Astrocyte (in vitro differentiated cells and primary cell): ENCODE measurements around the gene GPR158. TPM values are rescaled to one million over a fixed set of nuclear protein-coding genes. Genes with fewer than 3 reads are reported as not detected.

Experiments
- DNase-seq: peaks from one replicate; pipeline ENCODE4 v3.0.0-alpha.2; 2010; ENCODE audit warnings: low read depth
- FAIRE-seq: peaks from 2 replicates; lab custom pipeline; 2011; peaks lifted over from hg19 to GRCh38; lab: Jason Lieb, UNC
- H2AFZ ChIP-seq: 2 replicates; pipeline ENCODE4 v1.6.0; 2012; ENCODE audit warnings: low read depth, low read length, inconsistent platforms
- H3K27ac ChIP-seq: 2 replicates; pipeline ENCODE4 v1.5.1; 2011; ENCODE audit warnings: low read depth, low read length, inconsistent platforms
- H3K27me3 ChIP-seq: 2 replicates; pipeline ENCODE4 v1.6.0; 2011; ENCODE audit warnings: low read length, inconsistent platforms; ENCODE audit not compliant: insufficient read depth
- H3K36me3 ChIP-seq: 2 replicates; pipeline ENCODE4 v1.5.1; 2011; ENCODE audit warnings: low read length, inconsistent platforms; ENCODE audit not compliant: insufficient read depth
- H3K4me1 ChIP-seq: 2 replicates; pipeline ENCODE4 v1.5.1; 2011; ENCODE audit warnings: low read length, inconsistent platforms; ENCODE audit not compliant: insufficient read depth
- H3K4me2 ChIP-seq: 2 replicates; pipeline ENCODE4 v1.6.0; 2012; ENCODE audit warnings: low read length, inconsistent platforms
- H3K4me3 ChIP-seq: 2 replicates; pipeline ENCODE4 v1.5.1; 2011; ENCODE audit warnings: low read depth, mild to moderate bottlenecking, low read length, inconsistent platforms; ENCODE audit not compliant: insufficient read depth
- H3K79me2 ChIP-seq: 2 replicates; pipeline ENCODE4 v1.6.0; 2012; ENCODE audit warnings: mild to moderate bottlenecking, low read length, inconsistent platforms; ENCODE audit not compliant: insufficient read depth
- H3K9ac ChIP-seq: 2 replicates; pipeline ENCODE4 v1.6.0; 2012; ENCODE audit warnings: mild to moderate bottlenecking, low read length, inconsistent platforms
- H3K9me3 ChIP-seq: 2 replicates; pipeline ENCODE4 v1.5.1; 2012; ENCODE audit warnings: low read depth, mild to moderate bottlenecking, low read length, inconsistent platforms; ENCODE audit not compliant: insufficient read depth
- H4K20me1 ChIP-seq: 2 replicates; pipeline ENCODE4 v1.6.0; 2012; ENCODE audit warnings: low read length, inconsistent platforms; ENCODE audit not compliant: insufficient read depth
- H3K27ac Mint-ChIP-seq: one replicate; pipeline ENCODE4 v1.8.0; 2021; ENCODE audit warnings: mild to moderate bottlenecking, mixed read lengths; ENCODE audit not compliant: unreplicated experiment
- H3K27me3 Mint-ChIP-seq: one replicate; pipeline ENCODE4 v1.8.0; 2021; ENCODE audit warnings: low read depth, mixed read lengths; ENCODE audit not compliant: unreplicated experiment
- H3K36me3 Mint-ChIP-seq: one replicate; pipeline ENCODE4 v1.8.0; 2021; ENCODE audit warnings: low read depth, mixed read lengths; ENCODE audit not compliant: unreplicated experiment
- H3K4me1 Mint-ChIP-seq: one replicate; pipeline ENCODE4 v1.8.0; 2021; ENCODE audit warnings: low read depth, mixed read lengths; ENCODE audit not compliant: unreplicated experiment
- H3K4me3 Mint-ChIP-seq: one replicate; pipeline ENCODE4 v1.8.0; 2021; ENCODE audit warnings: mild to moderate bottlenecking, moderate library complexity, mixed read lengths; ENCODE audit not compliant: unreplicated experiment
- H3K9me3 Mint-ChIP-seq: one replicate; pipeline ENCODE4 v1.8.0; 2021; ENCODE audit warnings: mild to moderate bottlenecking, mixed read lengths; ENCODE audit not compliant: unreplicated experiment
- EZH2 ChIP-seq: IDR thresholded peaks from 2 replicates; pipeline ENCODE4 v1.6.1; 2012; ENCODE audit warnings: mild to moderate bottlenecking, low read length, inconsistent platforms; ENCODE audit not compliant: insufficient read depth
- total RNA-seq: library from RNA; stranded (reverse); gene quantifications from 2 replicates; pipeline ENCODE4 v1.2.1, GENCODE V29; 2021
- TF ChIP-seq, protein P1 (sequence below): IDR thresholded peaks from 2 replicates; pipeline ENCODE4 v1.5.1; 2011; ENCODE audit warnings: low read depth, mild to moderate bottlenecking, inconsistent platforms, low read length, moderate library complexity; ENCODE audit not compliant: insufficient read depth

Gene GPR158
- total RNA-seq, 1 donor from 2014 or later: 0.27 TPM

DNA sequence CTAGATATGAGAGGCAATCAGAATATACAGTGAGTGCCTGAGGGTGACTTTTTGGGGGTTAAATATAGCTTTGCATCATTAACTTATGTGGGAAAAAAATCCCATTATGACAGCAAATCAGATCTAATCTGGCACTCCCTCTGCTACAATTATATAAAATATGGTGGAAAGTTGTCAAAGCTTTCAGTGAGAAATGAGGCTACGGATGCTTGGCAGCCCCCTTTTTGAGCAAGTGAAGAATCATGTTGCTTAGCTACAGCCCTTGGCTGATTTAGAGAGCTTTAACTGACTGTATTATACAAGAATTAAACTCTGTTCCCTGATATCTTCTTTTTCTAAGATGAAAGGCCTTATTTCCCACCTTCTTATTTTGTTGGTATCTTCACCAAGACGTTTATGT is 57.4 kb downstream of the GPR158 start:
- H3K36me3 ChIP-seq: no peaks in the 10 kb centered on the region
- H4K20me1 ChIP-seq: no peaks in the 10 kb centered on the region
- Mint-ChIP-seq H3K27ac (no peak overlapping the region), H3K27me3 (no peaks in the 10 kb centered on the region), H3K9me3 (no peaks in the 10 kb centered on the region), H3K4me3 (no peak overlapping the region), H3K4me1 (no peaks in the 10 kb centered on the region), H3K36me3 (no peaks in the 10 kb centered on the region)
- no peaks in the 10 kb centered on the region for H3K4me1 ChIP-seq
- no peak overlapping the region for H3K27ac ChIP-seq
- H3K9me3 ChIP-seq: no peaks in the 10 kb centered on the region
- H3K4me3 ChIP-seq: no peak overlapping the region
- no peak for FAIRE-seq
- TF ChIP-seq, protein P1, sequence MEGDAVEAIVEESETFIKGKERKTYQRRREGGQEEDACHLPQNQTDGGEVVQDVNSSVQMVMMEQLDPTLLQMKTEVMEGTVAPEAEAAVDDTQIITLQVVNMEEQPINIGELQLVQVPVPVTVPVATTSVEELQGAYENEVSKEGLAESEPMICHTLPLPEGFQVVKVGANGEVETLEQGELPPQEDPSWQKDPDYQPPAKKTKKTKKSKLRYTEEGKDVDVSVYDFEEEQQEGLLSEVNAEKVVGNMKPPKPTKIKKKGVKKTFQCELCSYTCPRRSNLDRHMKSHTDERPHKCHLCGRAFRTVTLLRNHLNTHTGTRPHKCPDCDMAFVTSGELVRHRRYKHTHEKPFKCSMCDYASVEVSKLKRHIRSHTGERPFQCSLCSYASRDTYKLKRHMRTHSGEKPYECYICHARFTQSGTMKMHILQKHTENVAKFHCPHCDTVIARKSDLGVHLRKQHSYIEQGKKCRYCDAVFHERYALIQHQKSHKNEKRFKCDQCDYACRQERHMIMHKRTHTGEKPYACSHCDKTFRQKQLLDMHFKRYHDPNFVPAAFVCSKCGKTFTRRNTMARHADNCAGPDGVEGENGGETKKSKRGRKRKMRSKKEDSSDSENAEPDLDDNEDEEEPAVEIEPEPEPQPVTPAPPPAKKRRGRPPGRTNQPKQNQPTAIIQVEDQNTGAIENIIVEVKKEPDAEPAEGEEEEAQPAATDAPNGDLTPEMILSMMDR: no peak
- no peak for TF ChIP-seq EZH2
- H3K79me2 ChIP-seq: no peaks in the 10 kb centered on the region
- DNase-seq: no peak
- no peak overlapping the region for H3K9ac ChIP-seq
- H3K27me3 ChIP-seq: no peaks in the 10 kb centered on the region
- no peak overlapping the region for H2AFZ ChIP-seq
- no peak overlapping the region for H3K4me2 ChIP-seq

DNA sequence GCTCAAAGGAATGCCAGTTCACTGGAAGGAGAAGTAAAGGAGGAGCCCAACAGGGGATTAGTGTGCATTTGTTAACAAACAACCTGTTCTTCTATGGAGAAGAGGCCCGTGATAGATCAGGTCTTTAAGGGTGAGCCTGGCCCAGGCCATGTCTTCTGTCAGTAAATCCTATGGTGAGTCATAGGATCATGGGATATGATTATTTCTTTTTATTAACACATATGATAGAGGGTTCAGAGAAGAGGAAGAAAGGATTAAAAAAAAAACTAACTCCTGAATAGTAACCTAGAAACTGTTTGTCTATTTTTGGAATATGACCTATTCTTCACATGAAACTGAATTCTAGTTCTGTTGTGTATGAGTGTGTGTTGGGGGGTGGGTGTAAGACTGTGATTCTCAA is 70.4 kb downstream of the GPR158 start:
- H3K4me3 ChIP-seq: no peak overlapping the region
- no peak overlapping the region for H3K9ac ChIP-seq
- H3K4me1 Mint-ChIP-seq: no peaks in the 10 kb centered on the region
- no peak overlapping the region for H2AFZ ChIP-seq
- no peaks in the 10 kb centered on the region for H3K36me3 ChIP-seq
- H3K4me2 ChIP-seq: no peak overlapping the region
- DNase-seq (no peak), FAIRE-seq (no peak)
- no peaks in the 10 kb centered on the region for H3K27me3 ChIP-seq
- H3K36me3 Mint-ChIP-seq: no peaks in the 10 kb centered on the region
- H3K27ac Mint-ChIP-seq: no peak overlapping the region
- H3K4me3 Mint-ChIP-seq: no peak overlapping the region
- no peaks in the 10 kb centered on the region for H3K9me3 Mint-ChIP-seq
- no peaks in the 10 kb centered on the region for H4K20me1 ChIP-seq
- no peak for TF ChIP-seq EZH2
- TF ChIP-seq, protein P1: no peak
- no peaks in the 10 kb centered on the region for H3K27me3 Mint-ChIP-seq
- no peaks in the 10 kb centered on the region for H3K79me2 ChIP-seq
- H3K4me1 ChIP-seq: no peaks in the 10 kb centered on the region
- no peak overlapping the region for H3K27ac ChIP-seq
- H3K9me3 ChIP-seq: no peaks in the 10 kb centered on the region

DNA sequence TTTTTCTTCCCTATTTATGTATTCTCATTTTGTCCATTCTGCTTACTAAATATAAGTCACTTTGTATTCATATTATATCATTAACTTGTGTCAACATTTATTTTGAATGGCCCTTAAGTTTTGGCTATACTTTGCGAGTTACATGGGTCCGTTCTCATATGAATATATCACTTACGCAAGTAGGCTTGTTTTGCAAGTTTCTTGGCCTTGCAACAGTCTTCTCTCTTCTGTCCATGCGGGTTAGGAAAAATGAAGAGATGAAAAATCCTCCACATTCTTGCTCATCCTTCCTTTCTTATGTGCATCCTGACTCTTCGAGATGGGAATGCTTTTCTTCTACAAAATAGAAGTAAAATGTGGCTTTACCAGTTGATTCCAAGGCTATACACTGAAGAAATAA is 82.8 kb downstream of the GPR158 start:
- Mint-ChIP-seq H3K4me3 (no peak overlapping the region), H3K36me3 (no peaks in the 10 kb centered on the region), H3K4me1 (peaks cover 4% of the 10 kb centered on the region), H3K27me3 (no peaks in the 10 kb centered on the region), H3K27ac (no peak overlapping the region), H3K9me3 (no peaks in the 10 kb centered on the region)
- Histone ChIP-seq H3K36me3 (no peaks in the 10 kb centered on the region), H3K27ac (no peak overlapping the region), H3K27me3 (no peaks in the 10 kb centered on the region), H3K9me3 (no peaks in the 10 kb centered on the region), H3K4me1 (no peaks in the 10 kb centered on the region), H3K4me3 (no peak overlapping the region), H4K20me1 (no peaks in the 10 kb centered on the region), H3K9ac (no peak overlapping the region), H3K79me2 (no peaks in the 10 kb centered on the region), H2AFZ (no peak overlapping the region), H3K4me2 (no peak overlapping the region)
- DNase-seq: no peak
- no peak for FAIRE-seq
- TF ChIP-seq EZH2: no peak
- TF ChIP-seq, protein P1: no peak
